HAP-1 (cell line): ENCODE results near the gene UBE2J2.

ENCODE experiments used
- DNase-seq, 2 experiments: peaks; one replicate each; pipeline ENCODE4 v3.0.0-alpha.2; 2016 to 2020; ENCODE audit warnings: low spot score in 2 of 2
- H3K27me3 ChIP-seq: fragments of 250-450 bp; sonication (Bioruptor Pico); 2 replicates; pipeline ENCODE4 v1.5.1; 2020; ENCODE audit warnings: low read depth, mild to moderate bottlenecking, moderate library complexity
- H3K36me3 ChIP-seq: fragments of 250-450 bp; sonication (Bioruptor Pico); replicated peaks from 2 replicates; pipeline ENCODE4 v1.5.1; 2020; ENCODE audit warnings: mild to moderate bottlenecking
- H3K4me1 ChIP-seq: fragments of 250-450 bp; sonication (Bioruptor Pico); 2 replicates; pipeline ENCODE4 v1.5.1; 2020; ENCODE audit warnings: mild to moderate bottlenecking
- H3K4me3 ChIP-seq: fragments of 250-450 bp; sonication (Bioruptor Pico); 2 replicates; pipeline ENCODE4 v1.5.1; 2020; ENCODE audit warnings: mild to moderate bottlenecking, moderate library complexity
- H3K9me3 ChIP-seq: fragments of 250-450 bp; sonication (Bioruptor Pico); 2 replicates; pipeline ENCODE4 v1.5.1; 2020; ENCODE audit warnings: mild to moderate bottlenecking, moderate library complexity
- in situ Hi-C: fragments of 300-500 bp; cut with MboI; formaldehyde crosslinking; loops from 3 replicates; pipeline ENCODE4 v1.14.3; 2020; ENCODE audit warnings: low sequenced_read_pairs, inconsistent platforms, mixed read lengths

The UBE2J2 gene

DNA sequence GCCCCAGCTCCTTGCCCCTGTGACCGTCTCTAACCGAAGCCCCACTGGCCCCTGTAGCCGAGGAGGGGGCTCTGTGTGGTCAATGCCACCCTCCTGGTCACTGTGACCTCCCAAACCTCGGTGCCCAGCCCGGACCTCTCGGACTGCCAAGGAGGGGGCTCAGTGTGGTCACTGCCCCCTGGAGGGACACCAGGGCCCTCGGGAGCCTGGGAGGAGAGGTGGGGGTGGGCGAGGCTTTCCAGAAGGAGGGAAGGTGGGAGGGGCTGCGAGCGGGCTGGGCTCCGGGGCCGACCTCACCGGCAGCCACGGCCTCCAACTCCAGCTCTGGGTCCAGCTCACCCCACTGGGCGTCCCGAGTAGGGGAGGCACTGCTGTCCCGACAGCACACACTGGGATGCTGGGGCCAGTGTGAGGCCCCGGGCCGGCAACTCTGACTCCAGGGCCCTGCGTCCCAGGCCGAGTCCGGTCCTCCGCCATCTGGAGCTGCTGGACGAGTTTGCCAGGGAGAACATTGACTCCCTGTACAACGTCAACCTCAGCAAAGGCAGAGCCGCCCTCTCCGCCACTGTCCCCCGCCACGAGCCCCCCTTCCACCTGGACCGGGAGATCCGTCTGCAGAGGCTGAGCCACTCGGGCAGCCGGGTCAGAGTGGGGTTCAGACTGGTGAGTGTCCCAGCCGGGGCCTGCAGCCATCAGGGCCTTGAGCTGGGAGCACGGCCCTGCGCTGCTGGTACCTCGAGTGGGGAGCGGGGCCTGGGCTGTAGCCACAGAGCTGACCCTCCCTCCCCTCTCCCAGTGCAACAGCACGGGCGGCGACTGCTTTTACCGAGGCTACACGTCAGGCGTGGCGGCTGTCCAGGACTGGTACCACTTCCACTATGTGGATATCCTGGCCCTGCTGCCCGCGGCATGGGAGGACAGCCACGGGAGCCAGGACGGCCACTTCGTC is 12.9 kb upstream of the UBE2J2 start:
- Histone ChIP-seq H3K4me1 (no peaks in the 10 kb centered on the region), H3K4me3 (no peak overlapping the region), H3K27me3 (no peaks in the 10 kb centered on the region), H3K9me3 (no peaks in the 10 kb centered on the region), H3K36me3 (no peaks in the 10 kb centered on the region)
- DNase-seq = no peak
- in situ Hi-C loops = no loop called here

DNA sequence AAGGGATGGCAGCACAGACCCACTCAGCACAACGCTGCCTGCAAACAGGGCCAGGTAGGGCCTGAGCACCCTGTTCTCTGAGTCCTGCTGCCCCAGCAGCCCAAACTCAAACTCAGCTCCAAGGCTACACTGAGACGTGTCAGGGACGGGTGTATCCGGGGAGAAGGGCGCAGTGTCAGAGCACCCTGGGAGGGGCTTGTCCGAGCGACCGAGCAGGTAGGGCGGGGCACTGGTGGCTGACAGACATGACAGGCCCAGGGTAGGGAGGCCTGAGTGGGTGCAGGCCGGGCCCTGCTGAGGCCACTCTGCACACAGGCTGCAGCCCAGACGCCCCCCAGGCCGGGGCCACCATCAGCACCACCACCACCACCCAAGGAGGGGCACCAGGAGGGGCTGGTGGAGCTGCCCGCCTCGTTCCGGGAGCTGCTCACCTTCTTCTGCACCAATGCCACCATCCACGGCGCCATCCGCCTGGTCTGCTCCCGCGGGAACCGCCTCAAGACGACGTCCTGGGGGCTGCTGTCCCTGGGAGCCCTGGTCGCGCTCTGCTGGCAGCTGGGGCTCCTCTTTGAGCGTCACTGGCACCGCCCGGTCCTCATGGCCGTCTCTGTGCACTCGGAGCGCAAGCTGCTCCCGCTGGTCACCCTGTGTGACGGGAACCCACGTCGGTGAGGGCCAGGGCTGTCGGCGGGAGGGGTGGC is 12.1 kb upstream of the UBE2J2 start:
- H3K4me3 ChIP-seq = no peak overlapping the region
- H3K9me3 ChIP-seq = no peaks in the 10 kb centered on the region
- in situ Hi-C loops = no loop called here
- peak in 1 of 2 experiments; percentile 11 for DNase-seq
- no peaks in the 10 kb centered on the region for H3K4me1 ChIP-seq
- no peaks in the 10 kb centered on the region for H3K27me3 ChIP-seq
- no peaks in the 10 kb centered on the region for H3K36me3 ChIP-seq

DNA sequence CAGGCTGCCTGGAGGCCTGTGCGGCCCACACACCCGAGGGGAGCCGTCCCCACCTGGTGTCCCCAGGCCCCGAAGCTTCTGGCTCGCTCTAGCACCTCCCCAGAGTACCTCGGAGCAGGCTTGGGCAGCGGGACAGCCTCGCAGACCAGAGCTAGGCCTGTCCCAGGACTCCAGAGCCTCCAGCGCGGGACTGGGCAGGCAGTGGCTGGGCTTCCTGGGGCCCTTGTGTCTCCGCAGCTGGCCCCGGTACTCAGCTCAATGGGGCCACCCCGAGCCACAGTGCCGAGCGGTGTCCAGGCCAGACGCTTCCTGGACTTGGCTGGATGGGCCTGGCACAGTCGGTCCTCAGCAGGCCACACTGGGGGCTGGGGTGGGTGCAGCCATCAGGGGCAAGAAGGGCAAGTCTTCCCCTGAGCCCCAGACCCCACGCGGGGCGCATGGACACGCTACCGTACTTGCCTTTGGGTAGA is 11.5 kb upstream of the UBE2J2 start:
- H3K36me3 ChIP-seq = no peaks in the 10 kb centered on the region
- H3K4me3 ChIP-seq = no peak overlapping the region
- DNase-seq = no peak
- in situ Hi-C loops = no loop called here
- H3K9me3 ChIP-seq = no peaks in the 10 kb centered on the region
- H3K27me3 ChIP-seq = no peaks in the 10 kb centered on the region
- no peaks in the 10 kb centered on the region for H3K4me1 ChIP-seq

DNA sequence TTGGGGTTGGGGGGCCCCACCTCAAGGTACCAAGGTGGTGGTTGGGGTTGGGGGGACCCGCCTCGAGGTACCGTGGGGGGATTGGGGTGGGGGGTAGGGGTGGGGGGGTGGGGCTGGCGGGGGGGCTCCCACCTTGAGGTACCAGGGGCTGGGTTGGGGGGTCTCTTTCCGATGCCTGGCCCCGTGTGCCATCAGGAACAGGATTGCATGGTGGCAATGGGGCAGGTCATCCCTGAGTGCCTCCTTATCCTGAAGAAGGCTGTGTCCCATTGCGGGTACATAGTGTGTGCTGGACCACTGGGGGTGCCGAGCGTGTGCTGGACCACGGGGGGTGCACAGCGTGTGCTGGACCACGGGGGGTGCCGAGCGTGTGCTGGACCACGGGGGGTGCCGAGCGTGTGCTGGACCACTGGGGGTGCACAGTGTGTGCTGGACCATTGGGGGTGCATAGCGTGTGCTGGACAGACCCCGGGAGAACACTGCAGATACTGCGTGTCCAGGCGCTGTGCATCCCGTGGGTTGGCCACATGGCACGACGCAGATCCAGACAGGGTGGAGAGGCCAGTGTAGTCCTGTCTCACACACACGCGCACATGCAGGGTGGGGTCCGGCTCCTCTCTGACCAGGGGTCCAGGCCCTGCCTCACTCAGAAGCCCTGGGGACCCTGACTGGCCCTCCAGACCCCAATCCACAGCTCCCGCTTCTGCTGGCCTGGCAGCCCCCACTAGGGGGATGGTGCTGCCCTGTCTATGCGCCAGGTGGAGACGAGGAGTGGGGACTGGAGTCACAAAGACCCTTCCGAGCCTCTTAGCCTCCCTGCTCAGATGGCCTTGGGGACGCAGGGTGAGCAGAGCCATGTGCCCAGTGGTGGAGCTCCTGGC is 10.8 kb upstream of the UBE2J2 start:
- in situ Hi-C loops = no loop called here
- no peak overlapping the region for H3K4me3 ChIP-seq
- no peaks in the 10 kb centered on the region for H3K36me3 ChIP-seq

DNA sequence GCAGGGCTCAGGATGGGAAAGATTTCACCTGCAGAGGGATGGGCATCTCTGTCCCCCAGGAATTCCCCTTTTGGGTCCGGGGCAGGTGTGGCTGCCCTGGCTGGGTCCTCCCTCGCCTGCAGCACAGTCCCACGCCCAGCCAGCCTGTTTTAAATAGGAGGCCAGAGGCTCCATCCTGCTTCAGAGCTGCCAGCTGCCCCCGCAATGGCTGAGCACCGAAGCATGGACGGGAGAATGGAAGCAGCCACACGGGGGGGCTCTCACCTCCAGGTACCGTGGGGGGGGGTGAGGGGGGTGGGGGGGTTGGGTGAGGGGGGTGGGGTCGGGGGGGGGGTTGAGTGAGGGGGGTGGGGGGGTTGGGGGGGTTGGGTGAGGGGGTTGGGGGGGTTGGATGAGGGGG is 10.2 kb upstream of the UBE2J2 start:
- DNase-seq = no peak
- Histone ChIP-seq H3K4me1 (no peaks in the 10 kb centered on the region), H3K9me3 (no peaks in the 10 kb centered on the region)

More for the DNA sequence above, 10.8 kb upstream of the UBE2J2 start:
- no peak for DNase-seq
- H3K27me3 ChIP-seq = no peaks in the 10 kb centered on the region
- H3K4me1 ChIP-seq = no peaks in the 10 kb centered on the region
- no peaks in the 10 kb centered on the region for H3K9me3 ChIP-seq

DNA sequence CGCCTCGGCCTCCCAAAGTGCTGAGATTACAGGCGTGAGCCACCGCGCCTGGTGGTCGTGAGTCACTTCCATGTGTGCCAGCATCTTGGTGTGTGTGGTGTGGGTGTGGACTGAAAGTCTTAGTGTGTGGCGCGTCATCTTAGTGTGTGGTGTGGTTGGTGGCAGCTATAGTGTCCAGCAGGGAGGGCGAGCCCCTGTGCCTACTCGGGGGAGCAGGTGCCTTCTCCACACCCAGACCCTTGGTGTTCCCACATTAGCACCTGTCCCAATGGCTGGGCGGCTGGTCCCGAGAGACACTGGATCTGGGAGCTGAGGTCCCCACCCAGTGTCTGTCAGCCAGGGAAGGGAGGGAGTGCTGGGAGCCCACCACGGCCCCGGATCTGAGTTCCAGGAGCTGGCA is 9.3 kb upstream of the UBE2J2 start:
- Histone ChIP-seq H3K4me1 (no peaks in the 10 kb centered on the region), H3K4me3 (no peak overlapping the region), H3K27me3 (no peaks in the 10 kb centered on the region), H3K36me3 (no peaks in the 10 kb centered on the region), H3K9me3 (no peaks in the 10 kb centered on the region)
- no peak for DNase-seq
- in situ Hi-C loops = no loop called here

More for the DNA sequence above, 10.2 kb upstream of the UBE2J2 start:
- Histone ChIP-seq H3K36me3 (no peaks in the 10 kb centered on the region), H3K27me3 (no peaks in the 10 kb centered on the region), H3K4me3 (no peak overlapping the region)
- in situ Hi-C loops = no loop called here

DNA sequence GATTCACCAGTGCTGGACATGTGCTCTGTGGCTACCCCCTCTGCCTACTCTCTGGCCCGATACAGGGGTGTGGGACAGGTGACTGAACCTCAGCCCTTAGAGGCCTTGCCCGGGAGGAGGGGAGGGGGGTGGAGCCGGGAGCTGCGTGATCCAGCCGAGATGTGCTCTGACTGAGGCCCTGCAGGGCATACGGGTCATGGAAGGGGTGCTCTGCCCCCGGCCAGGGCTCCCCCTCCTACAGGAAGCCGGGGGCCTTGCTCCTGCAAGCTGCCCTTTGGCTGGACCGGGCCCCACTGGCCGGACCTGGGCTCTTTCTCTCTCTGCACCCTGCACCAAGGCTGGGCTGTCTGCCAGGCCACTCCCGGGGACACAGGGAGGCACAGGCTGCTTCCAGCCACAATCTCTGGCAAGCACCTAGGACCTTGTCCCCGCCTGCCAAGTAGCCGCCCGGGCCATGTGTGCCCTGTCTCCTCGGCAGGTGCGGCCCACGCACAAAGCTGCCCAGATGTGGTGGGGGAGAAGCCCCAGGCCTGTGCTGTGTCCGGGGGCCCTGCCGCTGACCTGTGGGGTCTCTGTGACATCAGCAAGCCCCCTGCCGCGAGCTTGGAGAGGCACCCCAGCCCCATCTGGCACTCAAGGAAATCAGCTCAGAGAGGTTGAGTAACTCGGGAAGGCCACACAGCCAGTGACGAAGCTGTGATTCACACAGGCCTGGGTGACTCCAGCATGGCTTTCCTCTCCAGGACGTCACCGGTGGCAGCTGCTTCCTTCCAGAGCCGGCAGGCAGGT is 8.1 kb upstream of the UBE2J2 start:
- H3K36me3 ChIP-seq = no peaks in the 10 kb centered on the region
- H3K4me3 ChIP-seq = no peak overlapping the region
- peaks cover under 1% of the 10 kb centered on the region; the same call in 1 of the 2 replicates for H3K9me3 ChIP-seq
- no peaks in the 10 kb centered on the region for H3K27me3 ChIP-seq
- H3K4me1 ChIP-seq = no peaks in the 10 kb centered on the region
- DNase-seq = no peak
- in situ Hi-C loops = no loop called here

DNA sequence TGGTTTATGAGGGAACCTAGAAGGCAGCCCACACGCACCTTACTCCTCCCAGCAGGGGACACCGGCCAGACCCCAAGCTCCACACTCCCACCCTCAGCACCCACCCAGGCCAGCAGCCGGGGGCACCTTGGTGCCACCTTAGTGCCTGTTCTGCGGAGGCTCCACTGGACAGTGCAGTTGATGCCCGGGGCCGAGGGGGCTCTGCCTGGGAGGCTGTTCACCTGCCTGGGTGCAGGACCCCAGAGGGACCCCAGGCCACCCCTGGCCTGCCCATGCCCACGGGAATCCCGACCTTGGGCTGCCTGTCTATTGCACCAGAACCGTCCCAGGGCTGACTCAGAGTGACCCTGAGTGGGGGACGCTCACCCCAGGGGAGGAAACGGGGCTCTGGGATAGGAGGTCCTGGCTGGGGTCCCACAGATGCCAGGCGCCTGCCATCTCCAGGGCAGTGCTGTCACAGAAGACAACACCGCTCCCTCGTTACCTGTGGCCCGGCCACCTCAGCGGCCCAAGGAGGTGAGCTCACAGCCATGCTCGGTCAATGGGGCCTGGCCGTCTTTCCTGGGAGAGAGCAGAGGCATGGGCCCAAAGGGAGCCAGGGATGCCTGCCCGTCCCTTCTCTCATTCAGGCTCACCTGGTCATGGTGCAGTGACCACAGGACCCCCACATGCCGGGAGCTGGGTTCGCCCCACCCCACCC is 7.3 kb upstream of the UBE2J2 start:
- no peaks in the 10 kb centered on the region for H3K36me3 ChIP-seq
- H3K4me3 ChIP-seq = no peak overlapping the region
- DNase-seq = no peak
- H3K27me3 ChIP-seq = no peaks in the 10 kb centered on the region
- peaks cover 9% of the 10 kb centered on the region; the same call in 1 of the 2 replicates for H3K9me3 ChIP-seq
- in situ Hi-C loops = no loop called here
- no peaks in the 10 kb centered on the region for H3K4me1 ChIP-seq

DNA sequence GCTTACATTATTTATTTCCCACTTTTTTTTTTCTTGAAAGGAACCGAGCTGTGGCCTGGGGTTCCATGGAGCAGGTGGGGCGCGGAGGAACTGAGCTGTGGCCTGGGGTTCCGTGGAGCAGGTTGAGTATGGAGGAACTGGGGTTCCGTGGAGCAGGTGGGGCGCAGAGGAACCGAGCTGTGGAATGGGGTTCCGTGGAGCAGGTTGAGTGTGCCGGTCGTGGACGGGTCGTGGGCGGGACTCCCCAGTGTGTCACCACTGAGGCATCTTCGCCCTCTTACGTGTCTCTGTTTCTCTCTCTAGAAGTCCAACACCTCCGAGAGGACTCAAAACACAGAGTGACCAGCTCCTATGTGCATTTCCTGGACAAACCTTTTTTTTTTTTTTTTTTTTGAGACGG is 5.4 kb upstream of the UBE2J2 start:
- no peaks in the 10 kb centered on the region for H3K27me3 ChIP-seq
- in situ Hi-C loops = no loop called here
- H3K9me3 ChIP-seq = peaks cover 14% of the 10 kb centered on the region; the same call in 1 of the 2 replicates
- H3K4me3 ChIP-seq = no peak overlapping the region
- H3K4me1 ChIP-seq = peaks cover 5% of the 10 kb centered on the region; the same call in 1 of the 2 replicates
- no peaks in the 10 kb centered on the region for H3K36me3 ChIP-seq
- no peak for DNase-seq

DNA sequence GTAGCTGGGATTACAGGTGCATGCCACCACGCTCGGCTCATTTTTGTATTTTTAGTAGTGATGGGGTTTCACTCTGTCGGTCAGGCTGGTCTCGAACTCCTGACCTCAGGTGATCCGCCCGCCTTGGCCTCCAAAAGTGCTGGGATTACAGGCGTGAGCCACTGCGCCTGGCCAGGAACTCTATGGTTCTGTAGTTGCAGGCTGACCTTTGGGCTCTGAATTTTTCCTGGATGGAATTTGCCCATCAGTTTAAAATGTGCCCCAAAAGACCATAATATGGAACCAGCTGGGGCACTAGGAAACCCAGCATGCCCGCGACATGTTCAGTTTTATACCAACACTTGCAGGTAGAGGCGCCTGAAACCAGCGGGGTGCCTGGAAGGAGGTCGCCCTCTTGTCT is 5.0 kb upstream of the UBE2J2 start:
- Histone ChIP-seq H3K27me3 (no peaks in the 10 kb centered on the region), H3K4me1 (peaks cover 5% of the 10 kb centered on the region; the same call in 1 of the 2 replicates), H3K4me3 (no peak overlapping the region), H3K9me3 (peaks cover 14% of the 10 kb centered on the region; the same call in 1 of the 2 replicates), H3K36me3 (no peaks in the 10 kb centered on the region)
- no peak for DNase-seq
- in situ Hi-C loops = no loop called here

DNA sequence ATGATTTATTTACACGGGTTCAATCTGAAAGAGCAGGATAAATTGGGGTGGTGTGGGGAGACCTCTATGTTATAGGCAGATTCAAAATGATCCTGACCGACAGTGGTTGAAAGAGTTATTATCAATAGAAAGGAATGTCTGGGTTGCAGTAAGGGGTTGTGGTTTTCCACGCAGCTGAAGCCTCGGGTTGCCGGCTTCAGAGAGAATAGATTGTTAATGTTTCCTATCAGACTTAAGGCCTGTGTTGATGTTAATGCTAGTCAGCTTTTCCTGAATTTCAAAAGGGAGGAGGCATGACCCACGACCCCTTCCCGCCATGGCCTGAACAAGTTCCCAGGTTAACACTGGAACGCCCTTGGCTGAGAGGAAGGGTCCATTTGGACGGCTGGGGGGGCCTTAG is 2.2 kb upstream of the UBE2J2 start:
- Histone ChIP-seq H3K9me3 (peaks cover 14% of the 10 kb centered on the region; the same call in 1 of the 2 replicates), H3K27me3 (no peaks in the 10 kb centered on the region), H3K4me1 (peaks cover 15% of the 10 kb centered on the region), H3K36me3 (peaks cover 8% of the 10 kb centered on the region), H3K4me3 (no peak overlapping the region)
- no peak for DNase-seq
- in situ Hi-C loops = no loop called here

DNA sequence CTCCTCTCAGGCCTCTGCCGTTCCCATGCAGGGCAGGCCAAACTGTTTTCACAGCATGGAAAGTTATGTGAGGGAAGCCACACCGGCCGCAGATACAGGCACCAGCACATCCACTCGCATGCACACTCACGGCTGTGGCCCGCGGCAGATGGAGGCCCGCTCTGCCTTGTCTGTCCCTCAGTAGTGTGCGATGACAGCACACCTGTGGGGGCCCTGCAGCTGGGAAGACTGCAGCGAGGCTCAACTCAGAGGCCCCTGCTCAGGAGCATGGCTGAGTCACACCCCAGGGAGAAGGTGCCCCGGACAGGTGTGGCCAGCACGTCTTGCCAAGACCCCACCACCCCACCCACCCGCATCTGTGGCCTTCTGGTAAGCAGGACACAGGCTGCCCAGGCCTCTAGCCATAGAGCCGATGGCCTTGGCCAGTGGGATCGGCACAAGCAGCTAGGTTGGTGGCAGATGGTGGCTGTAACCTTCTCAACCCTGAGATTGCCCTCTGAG is 1.3 kb upstream of the UBE2J2 start:
- Histone ChIP-seq H3K4me1 (peaks cover 17% of the 10 kb centered on the region), H3K9me3 (peaks cover 14% of the 10 kb centered on the region; the same call in 1 of the 2 replicates), H3K27me3 (no peaks in the 10 kb centered on the region), H3K4me3 (no peak overlapping the region; the same call in 1 of the 2 replicates), H3K36me3 (peaks cover 16% of the 10 kb centered on the region)
- in situ Hi-C loops = no loop called here
- no peak for DNase-seq
